GM18858 (cell line): ENCODE data around the gene TEX28.
"Not testable (repeated sequence)": the region's sequence is repeated elsewhere in the genome, so short reads cannot be mapped to it uniquely, and the experiment has no call there.

Experiments used
- ATAC-seq: cut with Tn5 transposase; IDR thresholded peaks from one replicate; pipeline ENCODE4 v1.9.1; 2021; ENCODE audit not compliant: unreplicated experiment

TEX28 gene

DNA sequence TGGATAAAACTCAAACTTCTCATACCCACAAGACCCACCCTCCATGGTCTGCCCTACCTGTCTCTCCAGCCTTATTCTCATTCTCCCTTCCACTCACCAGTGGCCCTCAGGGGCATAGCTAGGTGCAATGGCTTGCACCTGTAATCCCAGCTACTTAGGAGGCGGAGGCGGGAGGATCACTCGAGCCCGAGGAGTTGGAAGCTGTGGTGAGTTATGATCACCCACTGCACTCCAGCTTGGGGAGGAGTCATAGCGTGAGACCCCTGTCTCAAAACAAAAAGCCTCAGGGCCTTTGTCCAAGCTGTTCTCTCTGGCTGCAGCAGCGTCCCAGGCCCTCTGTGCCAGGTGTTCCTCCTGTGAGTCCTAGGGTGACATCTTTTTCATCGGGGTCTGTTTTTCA is 17.2 kb upstream of the TEX28 start:
- ATAC-seq, result no peak

DNA sequence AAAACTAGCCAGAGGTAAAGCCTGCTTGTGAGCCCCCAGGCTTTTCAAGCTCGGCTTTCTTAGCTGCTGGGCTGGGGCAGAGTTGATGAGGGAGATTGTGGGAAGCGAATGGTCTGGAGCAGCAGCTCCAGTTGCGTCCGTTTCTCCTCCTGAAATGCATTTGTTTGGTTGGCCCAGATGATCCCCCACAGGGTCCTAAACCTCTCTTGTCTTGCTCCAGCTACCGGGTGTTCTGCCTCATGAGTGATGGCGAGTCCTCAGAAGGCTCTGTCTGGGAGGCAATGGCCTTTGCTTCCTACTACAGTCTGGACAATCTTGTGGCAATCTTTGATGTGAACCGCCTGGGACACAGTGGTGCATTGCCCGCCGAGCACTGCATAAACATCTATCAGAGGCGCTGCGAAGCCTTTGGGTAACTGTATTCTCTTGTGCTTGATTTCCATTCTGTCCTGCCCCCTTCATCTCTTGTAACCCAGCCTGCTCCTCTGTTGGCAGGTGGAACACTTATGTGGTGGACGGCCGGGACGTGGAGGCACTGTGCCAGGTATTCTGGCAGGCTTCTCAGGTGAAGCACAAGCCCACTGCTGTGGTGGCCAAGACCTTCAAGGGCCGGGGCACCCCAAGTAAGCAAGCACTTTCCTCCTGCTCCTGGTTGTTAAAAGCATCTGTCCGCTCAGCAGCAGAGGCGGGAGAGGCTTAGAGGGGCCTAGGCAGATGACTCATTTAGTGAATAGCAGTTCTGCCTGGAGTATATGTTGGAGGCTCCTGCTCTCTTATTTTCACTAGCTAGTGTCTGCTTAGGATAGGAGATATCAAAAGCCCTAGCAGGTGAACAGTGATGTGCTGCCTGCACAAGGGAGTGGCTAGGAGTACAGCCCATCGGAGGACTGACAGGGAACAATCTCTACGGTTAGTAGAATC is 16.0 kb upstream of the TEX28 start:
- ATAC-seq, result no peak

DNA sequence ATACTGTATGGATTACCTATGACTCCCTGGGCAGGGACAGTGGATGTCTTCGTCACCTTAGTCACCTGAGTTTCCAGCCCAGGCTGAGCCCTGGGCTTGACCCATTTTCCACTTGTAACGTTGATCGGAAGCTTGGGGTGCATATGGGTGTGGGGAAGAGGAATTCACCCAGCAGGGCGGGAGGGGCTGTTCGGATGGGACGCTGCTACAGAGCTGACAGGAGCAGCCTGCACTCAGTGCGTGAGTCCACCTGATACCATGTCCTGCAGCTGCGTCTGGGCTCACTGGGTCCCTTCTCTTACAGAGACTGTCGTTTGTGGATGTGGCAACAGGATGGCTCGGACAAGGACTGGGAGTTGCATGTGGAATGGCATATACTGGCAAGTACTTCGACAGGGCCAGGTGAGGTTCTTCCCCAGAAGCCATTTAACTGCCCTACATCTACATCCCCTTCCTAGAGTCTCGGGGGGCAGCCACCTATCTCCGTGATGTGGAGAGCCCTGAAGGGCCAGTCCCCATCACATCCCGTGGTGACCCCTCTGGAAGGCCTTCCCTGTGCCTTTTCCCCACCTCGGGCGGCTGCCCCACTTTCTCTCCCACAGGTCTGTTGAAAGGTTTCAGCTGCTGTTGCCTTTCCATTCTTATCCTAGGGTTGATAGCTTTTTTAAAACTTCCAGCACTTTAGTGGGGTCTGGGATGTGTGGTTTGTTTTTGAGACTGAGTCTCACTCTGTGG is 14.3 kb upstream of the TEX28 start:
- ATAC-seq, result no peak

DNA sequence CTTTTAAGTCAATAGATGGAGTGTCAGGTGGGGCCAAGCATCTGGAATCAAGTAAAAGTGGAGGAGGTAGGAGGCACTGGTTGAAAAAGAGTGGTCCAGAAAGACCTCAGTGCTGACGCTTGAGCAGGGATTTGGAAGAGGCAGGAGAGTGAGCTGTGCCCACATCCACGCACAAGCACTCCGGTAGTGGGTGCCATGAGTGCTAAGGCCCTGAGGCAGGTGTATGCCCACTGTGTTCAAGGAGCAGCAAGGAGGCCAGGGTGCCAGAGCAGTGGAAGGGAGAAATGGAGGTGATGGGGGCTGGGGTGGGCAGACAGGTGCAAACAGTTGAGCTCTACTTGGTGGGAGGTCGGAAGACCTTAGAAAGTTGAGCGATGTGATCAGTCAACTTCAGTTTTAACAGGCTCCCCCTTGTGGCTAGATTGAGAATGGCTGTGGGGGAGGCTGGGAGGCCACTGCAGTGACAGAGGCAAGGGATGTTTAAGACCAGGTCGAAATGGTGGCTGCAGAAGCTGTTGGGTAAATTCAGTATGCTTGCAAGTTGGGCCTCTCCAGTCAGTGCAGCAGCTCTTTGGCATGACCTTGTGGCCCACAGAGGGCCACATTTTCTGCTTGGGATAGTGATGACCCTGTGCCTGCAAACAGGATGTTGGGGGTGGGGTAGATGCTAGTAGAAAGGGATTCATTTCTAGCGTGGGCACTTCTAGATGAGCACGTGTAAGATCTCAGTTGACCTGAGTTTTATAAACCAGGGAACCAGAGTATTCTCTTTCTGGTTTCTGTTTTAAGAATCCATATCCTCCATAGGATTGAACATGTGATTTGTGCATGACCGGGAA is 13.4 kb upstream of the TEX28 start:
- ATAC-seq, result no peak

DNA sequence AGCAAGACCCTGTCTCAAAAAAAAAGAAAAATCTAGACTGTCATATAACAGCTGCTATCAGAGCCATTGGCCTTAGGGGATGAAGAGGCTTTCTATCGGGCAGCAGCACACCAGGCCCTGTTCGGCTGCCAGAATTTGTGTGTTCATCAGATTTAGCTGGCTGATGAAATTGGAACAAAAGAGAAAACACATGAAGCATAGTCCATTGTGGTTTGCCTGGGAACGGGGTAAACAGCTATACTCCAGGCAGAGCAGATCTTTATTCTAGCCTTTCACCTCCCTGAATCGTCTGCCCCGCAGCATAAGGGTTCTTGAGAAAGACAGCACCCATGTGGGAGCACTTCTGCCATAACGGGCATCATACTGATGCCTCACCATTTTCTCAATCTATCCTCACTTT is 12.3 kb upstream of the TEX28 start:
- ATAC-seq, result no peak

DNA sequence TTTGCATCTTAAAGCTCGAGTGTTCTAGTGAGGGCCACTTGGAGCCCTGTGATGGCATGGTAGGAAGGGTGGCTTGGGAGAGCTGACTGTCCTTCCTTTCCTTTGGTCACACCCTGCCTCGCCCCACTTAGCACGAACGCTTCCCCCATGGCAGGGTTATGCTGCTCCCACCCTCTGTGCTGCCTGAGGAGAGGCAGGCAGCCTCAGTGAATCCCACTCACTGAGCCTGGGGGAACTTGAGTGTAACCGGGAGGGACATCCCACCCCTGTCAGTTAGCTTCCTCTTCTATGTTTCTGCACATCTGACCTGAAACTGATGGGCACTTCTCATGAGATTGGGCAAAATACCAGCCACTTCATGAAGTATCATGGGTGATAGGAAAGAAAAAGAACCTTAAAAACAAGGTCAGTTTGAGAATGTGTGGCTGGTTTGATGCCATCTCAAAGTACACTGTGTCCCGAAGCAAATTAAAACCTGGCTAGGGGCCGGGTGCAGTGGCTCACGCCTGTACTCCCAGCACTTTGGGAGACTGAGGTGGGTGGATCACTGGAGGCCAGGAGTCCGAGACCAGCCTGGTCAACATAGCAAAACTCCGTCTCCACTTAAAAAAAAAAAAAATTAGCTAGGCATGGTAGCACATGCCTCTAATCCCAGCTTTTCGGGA is 10.7 kb upstream of the TEX28 start:
- no peak for ATAC-seq

DNA sequence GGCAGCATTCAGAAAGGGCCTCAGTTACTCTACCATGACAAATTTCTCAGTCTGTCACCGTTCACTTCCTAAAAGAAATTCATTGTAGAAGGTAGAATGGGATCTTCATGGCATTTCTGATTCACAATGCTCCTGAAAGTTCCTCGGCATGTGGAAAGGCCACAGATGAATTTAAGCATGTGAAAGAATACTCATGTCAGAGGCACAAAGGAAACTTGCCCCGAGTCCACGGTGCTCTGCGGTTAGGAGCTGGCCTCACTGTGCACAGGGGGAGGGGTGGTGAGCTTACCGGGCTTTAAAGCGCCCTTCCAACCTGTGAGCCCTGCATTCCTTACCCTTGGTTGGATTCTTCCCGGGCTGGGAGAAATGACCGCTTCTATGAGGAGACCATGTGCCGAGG is 9.9 kb upstream of the TEX28 start:
- no peak for ATAC-seq

DNA sequence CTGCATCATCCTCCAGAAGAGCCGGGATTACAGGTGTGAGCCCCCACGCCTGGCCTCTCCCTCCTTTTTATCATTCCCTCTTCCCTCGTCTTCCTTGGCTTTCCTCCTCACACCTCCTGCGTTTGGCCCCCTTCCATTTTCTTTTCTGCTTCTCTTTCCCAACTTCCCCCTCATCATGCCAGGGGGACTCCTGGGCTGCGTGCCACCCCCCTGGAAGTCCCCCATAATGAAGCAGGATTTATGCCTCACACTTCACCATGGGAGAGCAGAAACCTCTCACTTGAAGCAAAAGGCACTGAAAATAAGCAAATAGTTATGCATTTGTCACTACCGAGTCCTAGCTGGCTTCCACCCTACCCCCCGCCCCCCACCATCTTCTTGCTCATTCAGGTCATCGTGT is 8.6 kb upstream of the TEX28 start:
- no peak for ATAC-seq

DNA sequence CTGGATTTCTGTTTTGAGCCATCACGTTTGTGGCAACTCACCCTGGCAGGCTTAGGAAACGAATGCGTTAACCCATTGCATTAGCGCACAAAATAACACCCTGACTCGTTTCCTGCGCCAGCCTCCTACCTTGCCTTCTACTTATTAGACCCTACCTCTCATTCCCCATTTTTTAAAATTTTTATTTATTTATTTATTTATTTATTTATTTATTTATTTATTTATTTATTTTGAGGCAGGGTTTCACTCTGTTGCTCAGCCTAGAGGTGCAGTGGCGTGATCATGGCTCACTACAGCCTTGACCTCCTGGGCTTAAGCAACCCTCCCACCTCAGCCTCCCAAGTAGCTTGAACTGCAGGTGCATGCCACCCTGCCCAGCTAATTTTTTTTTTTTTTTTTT is 8.1 kb upstream of the TEX28 start:
- not testable (repeated sequence) for ATAC-seq

DNA sequence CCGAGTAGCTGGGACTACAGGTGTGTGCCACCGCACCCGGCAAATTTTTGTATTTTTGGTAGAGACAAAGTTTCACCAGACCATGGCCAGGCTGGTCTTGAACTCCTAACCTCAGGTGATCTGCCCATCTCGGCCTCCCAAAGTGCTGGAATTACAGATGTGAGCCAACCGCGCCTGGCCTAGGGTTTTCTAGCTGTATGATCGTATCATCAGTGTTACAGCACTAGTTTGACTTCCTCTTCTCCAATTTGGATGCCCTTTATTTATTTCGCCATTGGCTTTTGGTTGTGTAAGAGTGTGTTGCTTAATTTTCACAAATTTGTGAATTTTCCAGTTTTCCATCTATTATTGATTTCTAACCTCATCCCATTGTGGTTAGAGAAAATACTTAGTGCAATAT is 5.9 kb upstream of the TEX28 start:
- ATAC-seq, result no peak

DNA sequence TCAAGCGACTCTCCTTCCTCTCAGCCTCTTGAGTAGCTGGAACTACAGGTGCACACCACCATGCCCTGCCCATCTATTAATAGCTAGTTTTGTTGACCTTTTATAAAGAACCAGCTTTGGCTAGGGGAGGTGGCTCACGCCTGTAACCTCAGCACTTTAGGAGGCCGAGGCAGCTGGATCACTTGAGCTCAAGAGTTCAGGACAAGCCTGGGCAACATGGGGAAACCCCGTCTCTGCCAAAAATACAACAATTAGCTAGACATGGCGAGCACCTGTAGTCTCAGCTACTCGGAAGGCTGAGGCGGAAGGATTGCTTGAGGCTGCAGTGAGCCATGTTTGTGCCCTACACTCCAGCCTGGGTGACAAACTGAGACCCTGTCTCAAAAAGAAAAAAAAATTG is 3.4 kb upstream of the TEX28 start:
- no peak for ATAC-seq

DNA sequence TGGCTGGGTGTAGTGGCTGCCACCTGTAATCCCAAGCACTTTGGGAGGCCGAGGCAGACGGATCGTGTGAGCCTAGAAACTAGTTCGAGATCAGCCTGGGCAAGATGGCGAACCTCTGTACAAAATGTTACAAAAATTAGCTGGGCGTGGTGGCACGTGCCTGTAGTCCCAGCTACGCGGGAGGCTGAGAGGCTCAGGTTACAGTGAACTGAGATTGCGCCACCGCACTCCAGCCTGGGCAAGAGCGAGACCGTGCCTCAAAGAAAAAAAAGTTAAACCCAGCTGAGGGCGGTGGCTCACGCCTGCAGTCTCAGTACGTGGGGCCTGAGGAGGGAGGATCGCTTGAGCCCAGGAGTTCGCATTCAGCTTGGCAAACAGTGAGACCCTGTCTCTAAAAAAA is 1.8 kb upstream of the TEX28 start:
- no peak for ATAC-seq

DNA sequence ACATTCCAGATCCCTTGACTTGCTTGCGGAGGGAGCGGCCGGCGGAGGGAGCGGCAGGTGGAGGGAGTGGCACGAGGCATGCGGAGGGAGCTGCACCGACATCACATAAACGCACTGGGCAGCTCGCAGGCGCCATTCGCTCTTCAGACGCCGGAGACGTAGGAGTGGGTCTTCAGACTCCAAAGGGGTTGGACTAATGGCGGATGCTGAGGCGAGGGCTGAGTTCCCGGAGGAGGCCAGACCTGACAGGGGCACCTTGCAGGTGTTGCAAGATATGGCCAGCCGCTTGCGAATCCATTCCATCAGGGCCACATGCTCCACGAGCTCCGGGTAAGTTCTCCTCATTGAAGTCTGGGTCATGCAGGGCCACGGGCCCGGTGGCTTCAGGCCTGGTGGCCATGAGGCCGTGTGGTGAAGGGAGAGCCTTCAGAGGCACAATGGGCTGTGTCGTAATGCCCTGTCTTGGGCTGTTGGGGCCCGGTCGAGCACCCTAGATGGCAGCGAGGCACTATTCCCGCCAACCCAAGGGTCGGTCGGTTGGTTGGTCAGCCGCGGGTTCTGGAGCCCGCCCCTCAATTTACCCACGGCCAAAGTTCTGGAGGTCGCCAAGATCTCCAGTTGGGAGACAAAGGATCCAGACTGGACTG is 863 bp upstream of the TEX28 start, which contains the start of gene TKTL1:
TSS of gene TKTL1 (plus strand) at position 132 of the 647 bp plus-strand sequence. CDS start at position 197, 65 bp downstream.
- no peak for ATAC-seq

DNA sequence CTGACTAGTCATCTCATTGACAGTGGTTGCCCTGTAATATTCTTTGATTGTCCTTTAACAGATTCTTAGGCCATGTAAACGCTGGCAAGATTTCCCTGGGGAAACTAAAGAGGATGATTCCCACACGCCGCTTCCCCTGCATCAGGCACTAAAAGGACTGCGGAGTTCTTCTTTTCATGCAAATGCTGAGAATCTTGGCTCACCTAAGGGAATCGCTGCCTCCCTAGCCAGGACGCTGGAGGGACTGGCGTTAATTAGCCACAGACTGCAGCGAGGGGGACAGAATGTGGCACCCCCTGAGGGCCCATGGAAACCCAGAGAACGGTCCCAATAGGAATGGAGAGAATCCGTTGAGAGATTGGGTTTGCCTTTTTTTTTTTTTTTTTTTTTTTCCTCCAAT is 8.5 kb downstream of the TEX28 start:
- not testable (repeated sequence) for ATAC-seq

DNA sequence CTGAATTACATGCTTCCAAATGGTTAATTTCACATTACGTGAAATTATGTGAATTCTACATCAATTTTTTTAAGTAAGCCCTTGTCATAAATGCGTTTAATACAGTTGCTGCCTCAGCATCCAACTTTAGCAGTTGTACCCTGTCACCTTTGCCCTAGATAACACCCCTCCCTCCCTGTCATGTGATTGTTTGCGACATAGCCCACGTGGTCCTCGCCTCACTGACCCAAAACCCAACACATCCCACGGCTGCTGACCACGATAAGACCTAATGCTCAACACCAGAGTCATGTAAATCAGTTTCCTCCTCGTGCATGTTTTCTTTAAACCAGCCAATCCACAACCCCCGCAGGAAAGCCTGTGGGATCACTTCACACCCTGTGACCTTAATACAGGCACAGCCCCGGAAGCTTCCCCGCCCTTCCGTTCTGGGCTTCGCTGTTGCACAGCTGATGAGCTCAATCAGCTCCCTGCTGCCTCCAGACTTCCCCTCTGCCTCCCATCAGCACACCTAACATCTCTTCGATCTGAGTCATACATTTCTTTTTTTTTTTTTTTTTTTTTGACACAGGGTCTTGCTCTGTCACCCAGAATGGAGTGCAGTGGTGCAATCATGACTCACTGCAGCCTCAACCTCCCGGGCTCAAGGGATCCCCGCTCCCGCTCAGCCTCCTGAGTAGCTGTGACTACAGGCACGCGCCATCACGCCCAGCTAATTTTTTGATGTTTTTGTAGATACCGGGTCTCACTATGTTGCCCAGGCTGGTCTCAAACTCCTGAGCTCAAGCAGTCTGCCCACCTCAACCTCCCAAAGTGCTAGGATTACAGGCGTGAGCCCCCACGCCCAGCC is 10.2 kb downstream of the TEX28 start:
- ATAC-seq, result not testable (repeated sequence)

DNA sequence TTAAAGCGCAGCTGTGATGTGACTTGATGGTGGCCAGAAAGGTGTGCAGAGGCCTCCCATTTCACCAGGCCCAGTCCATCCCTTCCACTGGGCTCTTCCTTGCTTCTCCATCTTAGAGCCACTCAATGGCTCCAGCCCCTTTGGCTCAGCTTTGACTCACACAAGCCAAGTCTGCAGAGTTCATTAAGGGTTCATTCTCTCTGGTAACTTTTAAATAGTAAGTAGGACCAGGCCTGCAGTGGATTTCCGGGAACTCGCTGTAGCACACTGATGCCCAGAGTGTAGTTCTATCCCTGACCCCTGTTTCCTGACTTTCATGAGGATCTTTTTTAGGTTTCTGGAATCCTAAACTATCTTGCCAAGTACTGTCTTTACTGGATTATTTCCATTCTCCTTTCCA is 25.7 kb downstream of the TEX28 start:
- not testable (repeated sequence) for ATAC-seq

DNA sequence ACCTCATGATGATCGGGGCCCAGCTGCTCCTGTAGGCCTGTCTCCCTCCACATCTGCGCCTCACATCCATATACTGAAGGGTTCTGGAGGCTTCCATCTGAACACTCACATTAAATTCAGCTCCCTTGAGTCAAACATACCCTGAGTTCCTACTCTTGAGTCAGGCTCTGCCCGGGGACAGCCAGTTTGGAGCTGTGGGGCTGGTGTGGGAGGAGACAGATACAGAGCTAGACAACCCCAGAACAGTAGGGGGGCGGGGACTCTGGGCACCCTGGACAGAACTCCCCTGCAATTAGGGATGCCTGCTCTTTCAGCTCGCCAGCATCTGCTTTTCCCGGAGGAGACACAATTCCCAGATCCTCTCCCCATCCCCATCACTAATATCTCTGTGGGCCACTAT is 31.9 kb downstream of the TEX28 start:
- ATAC-seq, result not testable (repeated sequence)

DNA sequence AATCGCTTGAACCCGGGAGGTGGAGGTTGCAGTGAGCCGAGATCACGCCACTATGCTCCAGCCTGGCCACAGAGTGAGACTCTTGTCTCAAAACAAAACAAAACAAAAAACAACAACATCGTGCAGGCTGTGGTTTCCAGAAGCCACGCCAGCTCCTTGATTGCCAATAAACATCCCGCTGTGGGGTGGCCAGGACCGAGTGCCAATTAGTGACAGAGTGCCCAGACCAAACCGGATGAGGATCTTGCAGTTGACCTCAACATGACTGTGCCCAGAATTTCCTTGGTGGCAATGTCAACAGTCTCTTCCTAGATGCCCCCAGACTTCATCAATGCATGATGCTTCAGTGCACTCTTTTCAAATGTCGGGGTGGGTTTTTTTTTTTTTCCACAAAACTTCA is 36.2 kb downstream of the TEX28 start:
- ATAC-seq, result not testable (repeated sequence)

DNA sequence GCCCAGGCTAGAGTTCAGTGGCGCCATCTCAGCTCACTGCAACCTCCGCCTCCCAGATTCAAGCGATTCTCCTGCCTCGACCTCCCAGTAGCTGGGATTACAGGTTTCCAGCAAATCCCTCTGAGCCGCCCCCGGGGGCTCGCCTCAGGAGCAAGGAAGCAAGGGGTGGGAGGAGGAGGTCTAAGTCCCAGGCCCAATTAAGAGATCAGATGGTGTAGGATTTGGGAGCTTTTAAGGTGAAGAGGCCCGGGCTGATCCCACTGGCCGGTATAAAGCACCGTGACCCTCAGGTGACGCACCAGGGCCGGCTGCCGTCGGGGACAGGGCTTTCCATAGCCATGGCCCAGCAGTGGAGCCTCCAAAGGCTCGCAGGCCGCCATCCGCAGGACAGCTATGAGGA is 37.6 kb downstream of the TEX28 start, which contains the start of gene OPN1MW3:
TSS of gene OPN1MW3 (plus strand) at position 301 of the 400 bp plus-strand sequence. CDS start at position 339, 38 bp downstream.
- not testable (repeated sequence) for ATAC-seq
